ENCODE measurements around the gene INSC. TPM values are rescaled to one million over a fixed set of nuclear protein-coding genes. Genes with fewer than 3 reads are reported as not detected.

INSC gene
- total and polyA plus RNA-seq, 11 donors: 0.19 to 1.5 (median 0.43) TPM; not detected in 1

- Histone ChIP-seq H3K36me3 (no peaks in the 10 kb centered on the region), H3K27me3 (no peaks in the 10 kb centered on the region), H3K4me1 (no peaks in the 10 kb centered on the region), H3K4me3 (no peak overlapping the region), H3K27ac (no peak overlapping the region), H3K9me3 (no peaks in the 10 kb centered on the region)
- no peak for TF ChIP-seq POLR2A (IDR thresholded peaks at IDR 0.05)
- TF ChIP-seq CTCF (IDR thresholded peaks at IDR 0.05): no peak
- no peak for ATAC-seq
- WGBS, 4 donors: 0 to 56% (median 0%) methylated on average over 2 of the region's 2 CpGs
- intact Hi-C loops (cut with DNase I): no loop called here
- DNase-seq: no peak
Measured at GRCh38 chr11:15229069-15229468, 114.3 kb downstream of the INSC start.

GRCh38 chr11:15232496-15232895 is 117.8 kb downstream of the INSC start:
- H3K9me3 ChIP-seq: no peaks in the 10 kb centered on the region
- H3K27me3 ChIP-seq: no peaks in the 10 kb centered on the region
- TF ChIP-seq POLR2A (IDR thresholded peaks at IDR 0.05) (no peak), CTCF (IDR thresholded peaks at IDR 0.05) (no peak)
- ATAC-seq: no peak
- H3K27ac ChIP-seq: no peak overlapping the region
- intact Hi-C loops (cut with DNase I): no loop called here
- no peaks in the 10 kb centered on the region for H3K36me3 ChIP-seq
- 76 to 84% (median 79%) methylated on average over 4 of the region's 4 CpGs for WGBS, 4 donors
- no peak overlapping the region for H3K4me3 ChIP-seq
- no peaks in the 10 kb centered on the region for H3K4me1 ChIP-seq
- no peak for DNase-seq

GRCh38 chr11:15233371-15234165 is 118.8 kb downstream of the INSC start:
- ATAC-seq: no peak
- TF ChIP-seq POLR2A (IDR thresholded peaks at IDR 0.05): no peak
- no peak for TF ChIP-seq CTCF (IDR thresholded peaks at IDR 0.05)

GRCh38 chr11:15234796-15235195 is 120.1 kb downstream of the INSC start:
- no peak for DNase-seq
- no peak for TF ChIP-seq POLR2A (IDR thresholded peaks at IDR 0.05)
- no peak for TF ChIP-seq CTCF (IDR thresholded peaks at IDR 0.05)
- H3K9me3 ChIP-seq: no peaks in the 10 kb centered on the region

More at GRCh38 chr11:15233371-15234165, 118.8 kb downstream of the INSC start:
- intact Hi-C loops (cut with DNase I): no loop called here
- Histone ChIP-seq H3K36me3 (no peaks in the 10 kb centered on the region), H3K4me1 (no peaks in the 10 kb centered on the region), H3K9me3 (no peaks in the 10 kb centered on the region), H3K27me3 (no peaks in the 10 kb centered on the region), H3K27ac (no peak overlapping the region), H3K4me3 (no peak overlapping the region)
- WGBS, 4 donors: 59 to 65% (median 61%) methylated on average over 8 of the region's 8 CpGs
- DNase-seq: no peak

More at GRCh38 chr11:15234796-15235195, 120.1 kb downstream of the INSC start:
- 71 to 83% (median 75%) methylated on average over 3 of the region's 3 CpGs for WGBS, 4 donors
- no peak overlapping the region for H3K27ac ChIP-seq
- intact Hi-C loops (cut with DNase I): no loop called here
- no peaks in the 10 kb centered on the region for H3K27me3 ChIP-seq
- H3K4me1 ChIP-seq: no peaks in the 10 kb centered on the region
- no peaks in the 10 kb centered on the region for H3K36me3 ChIP-seq
- ATAC-seq: no peak
- H3K4me3 ChIP-seq: no peak overlapping the region

All from heart left ventricle (tissue), 16 donors.